ENCODE results near the gene TP53I13.

TP53I13 gene

GRCh38 chr17:29566473-29567303 lies 1.8 kb upstream of the TP53I13 start, which contains the start of gene ABHD15:
ABHD15 (minus strand) TSS chr17:29567037; CDS start chr17:29566966, 71 bp downstream.
- DNase-seq (ENCODE audit: low read depth, low spot score): no peak
- no CpG with 5 or more reads among the region's 94 CpGs for WGBS (ENCODE audit: insufficient coverage, insufficient read length)
- no peak within 1 kb of the TSS for H3K27ac ChIP-seq (ENCODE audit: low read length)

GRCh38 chr17:29567304-29567553 lies 1.3 kb upstream of the TP53I13 start:
- H3K9me3 ChIP-seq (ENCODE audit: control insufficient read depth, insufficient read depth, low read length): no peaks in the 10 kb centered on the region
- DNase-seq (ENCODE audit: low read depth, low spot score): no peak
- H3K27me3 ChIP-seq (ENCODE audit: control insufficient read depth, insufficient read depth, low read length): peaks cover 11% of the 10 kb centered on the region; the same call in 1 of the 2 replicates
- no peaks in the 10 kb centered on the region for H3K36me3 ChIP-seq (ENCODE audit: control insufficient read depth, insufficient read depth, low read length)
- no peak overlapping the region for H3K27ac ChIP-seq (ENCODE audit: low read length)
- H3K4me3 ChIP-seq (ENCODE audit: low read length): peak overlapping the region; percentile 42; the same call in 1 of the 2 replicates
- no CpG with 5 or more reads among the region's 27 CpGs for WGBS (ENCODE audit: insufficient coverage, insufficient read length)
- peaks cover 2% of the 10 kb centered on the region for H3K4me1 ChIP-seq (ENCODE audit: control insufficient read depth, insufficient read depth, low read length)

More at GRCh38 chr17:29566473-29567303, 1.8 kb upstream of the TP53I13 start, which contains the start of gene ABHD15:
- Histone ChIP-seq H3K4me3 (ENCODE audit: low read length) (peak within 1 kb of the TSS; percentile 42; the same call in 1 of the 2 replicates), H3K27me3 (ENCODE audit: control insufficient read depth, insufficient read depth, low read length) (peaks cover 11% of the 10 kb centered on the region; the same call in 1 of the 2 replicates), H3K4me1 (ENCODE audit: control insufficient read depth, insufficient read depth, low read length) (peaks cover 2% of the 10 kb centered on the region), H3K9me3 (ENCODE audit: control insufficient read depth, insufficient read depth, low read length) (no peaks in the 10 kb centered on the region), H3K36me3 (ENCODE audit: control insufficient read depth, insufficient read depth, low read length) (no peaks in the 10 kb centered on the region)

GRCh38 chr17:29567554-29568330 lies 759 bp upstream of the TP53I13 start:
- Histone ChIP-seq H3K36me3 (ENCODE audit: control insufficient read depth, insufficient read depth, low read length) (no peaks in the 10 kb centered on the region), H3K4me1 (ENCODE audit: control insufficient read depth, insufficient read depth, low read length) (peaks cover 2% of the 10 kb centered on the region), H3K27me3 (ENCODE audit: control insufficient read depth, insufficient read depth, low read length) (peaks cover 11% of the 10 kb centered on the region; the same call in 1 of the 2 replicates), H3K4me3 (ENCODE audit: low read length) (peak overlapping the region; percentile 42; the same call in 1 of the 2 replicates), H3K9me3 (ENCODE audit: control insufficient read depth, insufficient read depth, low read length) (no peaks in the 10 kb centered on the region), H3K27ac (ENCODE audit: low read length) (no peak overlapping the region)
- WGBS (ENCODE audit: insufficient coverage, insufficient read length): no CpG with 5 or more reads among the region's 63 CpGs
- DNase-seq (ENCODE audit: low read depth, low spot score): no peak

- Histone ChIP-seq H3K27me3 (ENCODE audit: control insufficient read depth, insufficient read depth, low read length) (peaks cover 11% of the 10 kb centered on the region; the same call in 1 of the 2 replicates), H3K27ac (ENCODE audit: low read length) (no peak overlapping the region), H3K4me3 (ENCODE audit: low read length) (peak overlapping the region; percentile 76; the same call in 1 of the 2 replicates), H3K9me3 (ENCODE audit: control insufficient read depth, insufficient read depth, low read length) (no peaks in the 10 kb centered on the region), H3K36me3 (ENCODE audit: control insufficient read depth, insufficient read depth, low read length) (0 out of 2 replicates have a peak, but pooled peaks cover 2% of the 10 kb centered on the region), H3K4me1 (ENCODE audit: control insufficient read depth, insufficient read depth, low read length) (peaks cover 2% of the 10 kb centered on the region)
- no peak for DNase-seq (ENCODE audit: low read depth, low spot score)
- no CpG with 5 or more reads among the region's 14 CpGs for WGBS (ENCODE audit: insufficient coverage, insufficient read length)
Measured at GRCh38 chr17:29569245-29569950, 897 bp downstream of the TP53I13 start.

GRCh38 chr17:29570521-29570920 lies 2.0 kb downstream of the TP53I13 start:
- Histone ChIP-seq H3K9me3 (ENCODE audit: control insufficient read depth, insufficient read depth, low read length) (no peaks in the 10 kb centered on the region), H3K27ac (ENCODE audit: low read length) (no peak overlapping the region), H3K4me1 (ENCODE audit: control insufficient read depth, insufficient read depth, low read length) (peaks cover 2% of the 10 kb centered on the region), H3K36me3 (ENCODE audit: control insufficient read depth, insufficient read depth, low read length) (peaks cover 10% of the 10 kb centered on the region; the same call in 1 of the 2 replicates), H3K4me3 (ENCODE audit: low read length) (no peak overlapping the region), H3K27me3 (ENCODE audit: control insufficient read depth, insufficient read depth, low read length) (peaks cover 8% of the 10 kb centered on the region; the same call in 1 of the 2 replicates)
- DNase-seq (ENCODE audit: low read depth, low spot score): no peak
- WGBS (ENCODE audit: insufficient coverage, insufficient read length): no CpG with 5 or more reads among the region's 7 CpGs

GRCh38 chr17:29571486-29571882 lies 3.0 kb downstream of the TP53I13 start:
- H3K4me3 ChIP-seq (ENCODE audit: low read length): no peak overlapping the region
- DNase-seq (ENCODE audit: low read depth, low spot score): no peak
- peaks cover 18% of the 10 kb centered on the region for H3K36me3 ChIP-seq (ENCODE audit: control insufficient read depth, insufficient read depth, low read length)
- no CpG with 5 or more reads among the region's 6 CpGs for WGBS (ENCODE audit: insufficient coverage, insufficient read length)
- H3K27ac ChIP-seq (ENCODE audit: low read length): no peak overlapping the region
- no peaks in the 10 kb centered on the region; the same call in 1 of the 2 replicates for H3K27me3 ChIP-seq (ENCODE audit: control insufficient read depth, insufficient read depth, low read length)
- H3K9me3 ChIP-seq (ENCODE audit: control insufficient read depth, insufficient read depth, low read length): no peaks in the 10 kb centered on the region
- H3K4me1 ChIP-seq (ENCODE audit: control insufficient read depth, insufficient read depth, low read length): no peaks in the 10 kb centered on the region; the same call in 1 of the 2 replicates

GRCh38 chr17:29571883-29572681 lies 3.6 kb downstream of the TP53I13 start:
- Histone ChIP-seq H3K27me3 (ENCODE audit: control insufficient read depth, insufficient read depth, low read length) (no peaks in the 10 kb centered on the region; the same call in 1 of the 2 replicates), H3K9me3 (ENCODE audit: control insufficient read depth, insufficient read depth, low read length) (no peaks in the 10 kb centered on the region), H3K36me3 (ENCODE audit: control insufficient read depth, insufficient read depth, low read length) (peaks cover 18% of the 10 kb centered on the region), H3K27ac (ENCODE audit: low read length) (no peak overlapping the region), H3K4me3 (ENCODE audit: low read length) (no peak overlapping the region; the same call in 1 of the 2 replicates), H3K4me1 (ENCODE audit: control insufficient read depth, insufficient read depth, low read length) (no peaks in the 10 kb centered on the region; the same call in 1 of the 2 replicates)
- no CpG with 5 or more reads among the region's 30 CpGs for WGBS (ENCODE audit: insufficient coverage, insufficient read length)
- no peak for DNase-seq (ENCODE audit: low read depth, low spot score)

GRCh38 chr17:29572691-29573557 lies 4.4 kb downstream of the TP53I13 start:
- no peak for DNase-seq (ENCODE audit: low read depth, low spot score)
- Histone ChIP-seq H3K9me3 (ENCODE audit: control insufficient read depth, insufficient read depth, low read length) (no peaks in the 10 kb centered on the region), H3K27me3 (ENCODE audit: control insufficient read depth, insufficient read depth, low read length) (no peaks in the 10 kb centered on the region), H3K4me1 (ENCODE audit: control insufficient read depth, insufficient read depth, low read length) (no peaks in the 10 kb centered on the region; the same call in 1 of the 2 replicates), H3K36me3 (ENCODE audit: control insufficient read depth, insufficient read depth, low read length) (peaks cover 21% of the 10 kb centered on the region), H3K27ac (ENCODE audit: low read length) (no peak overlapping the region), H3K4me3 (ENCODE audit: low read length) (peak overlapping the region; percentile 13; the same call in 1 of the 2 replicates)
- no CpG with 5 or more reads among the region's 62 CpGs for WGBS (ENCODE audit: insufficient coverage, insufficient read length)

GRCh38 chr17:29573558-29573869 lies 5.0 kb downstream of the TP53I13 start:
- no peak overlapping the region for H3K27ac ChIP-seq (ENCODE audit: low read length)

More at GRCh38 chr17:29573558-29573869, 5.0 kb downstream of the TP53I13 start:
- H3K36me3 ChIP-seq (ENCODE audit: control insufficient read depth, insufficient read depth, low read length): peaks cover 22% of the 10 kb centered on the region
- no peaks in the 10 kb centered on the region for H3K27me3 ChIP-seq (ENCODE audit: control insufficient read depth, insufficient read depth, low read length)
- no peaks in the 10 kb centered on the region; the same call in 1 of the 2 replicates for H3K4me1 ChIP-seq (ENCODE audit: control insufficient read depth, insufficient read depth, low read length)
- no peak for DNase-seq (ENCODE audit: low read depth, low spot score)
- WGBS (ENCODE audit: insufficient coverage, insufficient read length): no CpG with 5 or more reads among the region's 6 CpGs
- no peaks in the 10 kb centered on the region for H3K9me3 ChIP-seq (ENCODE audit: control insufficient read depth, insufficient read depth, low read length)
- no peak overlapping the region for H3K4me3 ChIP-seq (ENCODE audit: low read length)
